Stomach (tissue), 9 donors: ENCODE data around the gene CLEC4A. TPM values are rescaled to one million over a fixed set of nuclear protein-coding genes. Genes with fewer than 3 reads are reported as not detected.
"Not testable (repeated sequence)": the region's sequence is repeated elsewhere in the genome, so short reads cannot be mapped to it uniquely, and the experiment has no call there.

ENCODE experiments used
- DNase-seq, 2 donors: peaks; one replicate each; pipeline versions ENCODE4 v3.0.0 to v3.0.0-alpha.2; 2013 to 2019
- H3K27ac ChIP-seq, 5 donors: fragments of 200-600 bp in 4 of 5; sonication (generic) in 4 of 5; one replicate each; pipeline ENCODE4 v1.5.1; 2013 to 2019; ENCODE audit warnings: mild to moderate bottlenecking in 1 of 5, moderate library complexity in 1 of 5
- H3K27me3 ChIP-seq, 3 donors: fragments of 200-600 bp; sonication (generic); one replicate each; pipeline ENCODE4 v1.5.1; 2017 to 2019; ENCODE audit warnings: mixed run types in 1 of 3
- H3K36me3 ChIP-seq, 4 donors: fragments of 200-600 bp; sonication (generic); 1 replicate in 3 of 4; 2 replicates in 1 of 4; pipeline ENCODE4 v1.5.1; 2016 to 2019
- H3K4me1 ChIP-seq, 4 donors: fragments of 200-600 bp; sonication (generic); one replicate each; pipeline ENCODE4 v1.5.1; 2016 to 2019
- H3K4me3 ChIP-seq, 4 donors: fragments of 200-600 bp; sonication (generic) in 3 of 4; one replicate each; pipeline ENCODE4 v1.5.1; 2016 to 2019; ENCODE audit warnings: mild to moderate bottlenecking in 1 of 4
- H3K9me3 ChIP-seq, 4 donors: fragments of 200-600 bp; sonication (generic); one replicate each; pipeline ENCODE4 v1.5.1; 2016 to 2019
- WGBS, 5 donors: extraction: QIAGEN DNeasy Blood & Tissue Kit in 3 of 5; methylation state at CpG; one replicate each; pipeline versions ENCODE4 v1.1.5 to v1.1.7; 2013 to 2018; 5-methylcytosine and 5-hydroxymethylcytosine counted together
- intact Hi-C: fragments of 100-400 bp; cut with DNase I; formaldehyde crosslinking; loops from one replicate; pipeline ENCODE4 v1.15.1; 2023; ENCODE audit warnings: low total_unique reads
- polyA plus RNA-seq, 3 donors: library from polyadenylated mRNA; stranded (reverse); fragments of 200-250 nt; gene quantifications; one replicate each; pipeline ENCODE4 v1.2.3, GENCODE V29; 2013
- total RNA-seq, 5 donors: library from RNA; depleted of rRNA; stranded (reverse); fragments of >200 nt; gene quantifications; one replicate each; pipeline versions ENCODE4 v1.1.0 to v1.2.3, GENCODE V29; 2014 to 2016
- donor health status: healthy with polysubstance abuse.
- donor health status: Bipolar disorder and iron deficiency.
- donor health status: healthy.

CLEC4A gene
- total and polyA plus RNA-seq, 8 donors = 2.2 to 2.9 (median 2.6) TPM; not detected in 4

GRCh38 chr12:8188088-8188487 lies 64.7 kb downstream of the CLEC4A start:
- intact Hi-C loops, H3K4me1 ChIP-seq, H3K4me3 ChIP-seq, DNase-seq, H3K27ac ChIP-seq, H3K27me3 ChIP-seq, H3K36me3 ChIP-seq, H3K9me3 ChIP-seq: not testable (repeated sequence)
- WGBS, 5 donors = 60 to 76% (median 70%) methylated on average over 2 of the region's 2 CpGs

Other genes with a start within 250 kb of the CLEC4A start
- gene SLC2A3, start 187.4 kb upstream of the CLEC4A start, total RNA-seq = 10 to 100 TPM in 3 of 5 donors, 1 to 10 TPM in 1, under 1 TPM in 1; 0.29 to 72.0 (median 10.7) TPM
- 1 to 10 TPM; 2.3 to 9.1 (median 6.4) TPM for gene SLC2A3, start 187.4 kb upstream of the CLEC4A start, polyA plus RNA-seq
- gene FOXJ2, start 90.9 kb upstream of the CLEC4A start, total RNA-seq = 10 to 100 TPM; 14.5 to 25.2 (median 18.1) TPM
- 1 to 10 TPM; 4.5 to 5.5 (median 4.7) TPM for gene FOXJ2, start 90.9 kb upstream of the CLEC4A start, polyA plus RNA-seq
- gene C3AR1, start 57.3 kb upstream of the CLEC4A start, total RNA-seq = 1 to 10 TPM in 3 of 5 donors, under 1 TPM in 1, not detected in 1; 0.89 to 8.8 (median 3.5) TPM
- 1 to 10 TPM; 1.5 to 6.3 (median 6.1) TPM for gene C3AR1, start 57.3 kb upstream of the CLEC4A start, polyA plus RNA-seq
- gene NECAP1, start 41.3 kb upstream of the CLEC4A start, total RNA-seq = 100 to 1,000 TPM in 2 of 5 donors, 10 to 100 TPM in 3; 12.5 to 112 (median 77.6) TPM
- gene NECAP1, start 41.3 kb upstream of the CLEC4A start, polyA plus RNA-seq = 10 to 100 TPM; 17.4 to 39.0 (median 20.3) TPM
- gene ZNF705A, start 33.4 kb downstream of the CLEC4A start, total RNA-seq = not detected
- not detected for gene ZNF705A, start 33.4 kb downstream of the CLEC4A start, polyA plus RNA-seq
- under 1 TPM in 1 of 5 donors, not detected in 4; 0.89 TPM for gene FAM90A1, start 104.0 kb downstream of the CLEC4A start, total RNA-seq
- gene FAM90A1, start 104.0 kb downstream of the CLEC4A start, polyA plus RNA-seq = under 1 TPM in 1 of 3 donors, not detected in 2; 0.45 TPM